Measurements from ENCODE around the gene TBC1D2B.

GRCh38 chr15:78105476-78106241 is 28.1 kb upstream of the TBC1D2B start:
- TF ChIP-seq EZH2 (IDR thresholded peaks at IDR 0.05; ENCODE audit: low read length) (no peak), CTCF (optimal IDR thresholded peaks at IDR 0.05 in 1 of 3, IDR thresholded peaks at IDR 0.05 in 1 of 3, conservative IDR thresholded peaks at IDR 0.05 in 1 of 3; ENCODE audit: extremely low read depth in 1 of 3, insufficient read depth in 2 of 3, low read length in 3 of 3) (no peak)

All from keratinocyte (primary cell).